ENCODE measurements around the gene CACNG4. TPM values are rescaled to one million over a fixed set of nuclear protein-coding genes. Genes with fewer than 3 reads are reported as not detected.

The CACNG4 gene
- polyA plus RNA-seq, 1 experiment: 0.06 TPM

- CTCF ChIA-PET: no interaction called here
Observed at GRCh38 chr17:67046398-67046797, 81.9 kb downstream of the CACNG4 start.

DNA sequence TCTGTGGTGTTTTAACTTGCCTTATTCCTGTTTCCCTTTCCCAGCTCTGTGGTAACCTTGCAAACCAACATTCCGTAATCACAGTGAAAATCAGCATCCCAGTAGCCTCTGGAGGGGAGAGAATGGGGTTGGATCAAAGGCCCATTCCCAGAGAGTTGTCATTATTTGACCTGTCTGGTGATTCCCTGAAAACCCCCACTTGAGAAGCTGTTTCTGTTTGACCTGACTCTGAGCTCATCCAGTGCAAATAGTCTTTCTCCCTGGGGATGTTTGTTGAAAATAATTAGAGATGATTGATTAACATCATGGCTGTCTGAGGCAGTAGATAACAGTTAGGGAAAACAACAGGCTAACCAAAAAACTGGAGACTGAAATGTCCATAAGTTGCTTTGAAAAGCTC, 82.9 kb downstream of the CACNG4 start:
- Histone ChIP-seq H3K4me3 (ENCODE audit: low read depth, low read length) (no peak overlapping the region), H3K36me3 (ENCODE audit: control insufficient read depth, insufficient read depth, low read length) (no peaks in the 10 kb centered on the region), H3K27me3 (ENCODE audit: control insufficient read depth, insufficient read depth, low read length) (peaks cover 5% of the 10 kb centered on the region)
- ChIA-PET POLR2A (no interaction called here), CTCF (no interaction called here)
- TF ChIP-seq CTCF (IDR thresholded peaks at IDR 0.05; ENCODE audit: insufficient read depth, low read depth, low read length): no peak
- no peak for DNase-seq (ENCODE audit: low read depth)

More at GRCh38 chr17:67046398-67046797, 81.9 kb downstream of the CACNG4 start:
- H3K27me3 ChIP-seq (ENCODE audit: control insufficient read depth, insufficient read depth, low read length): peaks cover 9% of the 10 kb centered on the region
- no peak for TF ChIP-seq CTCF (IDR thresholded peaks at IDR 0.05; ENCODE audit: insufficient read depth, low read depth, low read length)
- H3K36me3 ChIP-seq (ENCODE audit: control insufficient read depth, insufficient read depth, low read length): no peaks in the 10 kb centered on the region
- DNase-seq (ENCODE audit: low read depth): no peak
- POLR2A ChIA-PET: no interaction called here
- H3K4me3 ChIP-seq (ENCODE audit: low read depth, low read length): no peak overlapping the region

GRCh38 chr17:67049025-67049739, 84.7 kb downstream of the CACNG4 start:
- H3K4me3 ChIP-seq (ENCODE audit: low read depth, low read length): no peak overlapping the region
- TF ChIP-seq CTCF (IDR thresholded peaks at IDR 0.05; ENCODE audit: insufficient read depth, low read depth, low read length): no peak
- ChIA-PET CTCF (no interaction called here), POLR2A (no interaction called here)
- no peaks in the 10 kb centered on the region for H3K36me3 ChIP-seq (ENCODE audit: control insufficient read depth, insufficient read depth, low read length)
- peaks cover 9% of the 10 kb centered on the region for H3K27me3 ChIP-seq (ENCODE audit: control insufficient read depth, insufficient read depth, low read length)
- DNase-seq (ENCODE audit: low read depth): no peak

GRCh38 chr17:67050066-67050465, 85.6 kb downstream of the CACNG4 start:
- Histone ChIP-seq H3K36me3 (ENCODE audit: control insufficient read depth, insufficient read depth, low read length) (no peaks in the 10 kb centered on the region), H3K27me3 (ENCODE audit: control insufficient read depth, insufficient read depth, low read length) (peaks cover 8% of the 10 kb centered on the region), H3K4me3 (ENCODE audit: low read depth, low read length) (no peak overlapping the region)
- no peak for DNase-seq (ENCODE audit: low read depth)
- no peak for TF ChIP-seq CTCF (IDR thresholded peaks at IDR 0.05; ENCODE audit: insufficient read depth, low read depth, low read length)
- POLR2A ChIA-PET: no interaction called here
- CTCF ChIA-PET: no interaction called here

DNA sequence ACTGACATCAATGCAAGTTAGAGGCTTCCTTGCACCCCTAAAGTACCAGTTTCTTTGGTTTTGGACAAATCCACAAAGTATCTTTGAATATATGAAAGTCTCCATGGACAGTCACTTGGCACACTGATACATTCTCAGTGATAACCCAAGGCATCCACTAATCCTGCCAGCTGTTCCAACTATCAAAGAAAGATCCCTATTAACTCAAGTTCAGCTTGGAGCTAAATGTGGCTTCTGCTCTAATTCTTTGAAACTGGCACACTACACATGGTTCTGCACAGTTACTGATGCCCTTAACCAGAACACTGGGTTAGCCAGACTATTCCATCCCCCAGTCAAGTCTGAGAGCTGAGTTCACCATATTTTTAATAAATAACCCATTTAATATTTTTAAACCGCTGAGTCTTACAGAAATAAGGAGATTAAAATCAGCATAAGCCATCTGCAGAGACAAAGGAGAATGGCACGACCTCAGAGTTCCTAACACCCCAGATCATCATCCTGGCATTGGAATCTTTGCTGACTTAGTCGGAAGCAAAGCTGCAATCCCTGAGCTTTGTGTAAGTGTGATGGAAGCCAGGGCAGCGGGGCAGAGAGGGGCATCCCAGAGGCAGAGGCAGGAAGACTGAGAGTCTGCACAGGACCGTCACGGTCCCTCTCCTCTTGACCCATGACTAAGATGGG, 86.1 kb downstream of the CACNG4 start:
- no peaks in the 10 kb centered on the region for H3K36me3 ChIP-seq (ENCODE audit: control insufficient read depth, insufficient read depth, low read length)
- CTCF ChIA-PET: no interaction called here
- H3K27me3 ChIP-seq (ENCODE audit: control insufficient read depth, insufficient read depth, low read length): peaks cover 6% of the 10 kb centered on the region; the same call in 1 of the 2 replicates
- POLR2A ChIA-PET: no interaction called here
- TF ChIP-seq CTCF (IDR thresholded peaks at IDR 0.05; ENCODE audit: insufficient read depth, low read depth, low read length): no peak
- H3K4me3 ChIP-seq (ENCODE audit: low read depth, low read length): no peak overlapping the region
- no peak for DNase-seq (ENCODE audit: low read depth)
